Activated CD8-positive, alpha-beta memory T cell treated with anti-CD3 and anti-CD28 coated beads for 36 hours (primary cell): Measurements from ENCODE around the gene DUS3L. TPM values are rescaled to one million over a fixed set of nuclear protein-coding genes. Genes with fewer than 3 reads are reported as not detected.

Experiments
- CTCF ChIA-PET: fragments of 350-600 bp; sonication (Branson Sonifier 250); formaldehyde crosslinking; loops from one replicate; lab custom pipeline; 2021; ENCODE audit warnings: antibody characterized with exemption; lab: Charles Lee
- POLR2A ChIA-PET: fragments of 350-600 bp; sonication (Branson Sonifier 250); formaldehyde crosslinking; loops from one replicate; lab custom pipeline; 2021; ENCODE audit warnings: antibody characterized with exemption; lab: Charles Lee
- total RNA-seq, 2 experiments: library from RNA; stranded (reverse); gene quantifications; one replicate each; pipeline ENCODE4 v1.2.3, GENCODE V29; 2021

The DUS3L gene
- total RNA-seq, 2 experiments from 2014 or later: 85.1 to 94.6 TPM

GRCh38 chr19:5804516-5805461, 13.8 kb upstream of the DUS3L start, which contains the start of gene NRTN:
Gene NRTN, plus strand, starts transcription at chr19:5805067. Its CDS starts 19,099 bp downstream, at chr19:5824166.
- ChIA-PET POLR2A (interaction anchor here (0.6 to 1.5 kb wide), 8 partner anchors 14 to 182 kb away, joined by 3 to 12 read pairs (median 4); partner anchors contain the start of genes DUS3L, NDUFA11, SAFB and SAFB2), CTCF (interaction anchor here (0.7 to 2.4 kb wide), 29 partner anchors 9 to 222 kb away, joined by 3 to 32 read pairs (median 5); partner anchors contain the start of genes CATSPERD, DUS3L, LONP1 and NDUFA11)

- ChIA-PET POLR2A (interaction anchor here (0.6 to 1.5 kb wide), 8 partner anchors 13 to 181 kb away, joined by 3 to 12 read pairs (median 4); partner anchors contain the start of genes DUS3L, NDUFA11, SAFB and SAFB2), CTCF (interaction anchor here (0.5 to 2.4 kb wide), 34 partner anchors 10 to 945 kb away, joined by 3 to 32 read pairs (median 4); partner anchors contain the start of genes CATSPERD, DUS3L, LONP1 and NDUFA11)
Observed at GRCh38 chr19:5803752-5804515, 13.0 kb upstream of the DUS3L start.

- POLR2A ChIA-PET: interaction anchor here (1.3 to 1.5 kb wide), 5 partner anchors 13 to 101 kb away, joined by 3 to 12 read pairs (median 8); partner anchors contain the start of genes DUS3L, NDUFA11 and VMAC
Observed at GRCh38 chr19:5803441-5803751, 12.4 kb upstream of the DUS3L start.

GRCh38 chr19:5801796-5802619, 11.0 kb upstream of the DUS3L start:
- ChIA-PET POLR2A (no interaction called here), CTCF (interaction anchor here (0.9 kb wide), 1 partner anchor 185 kb away, joined by 3 read pairs; no protein-coding TSS in a partner anchor)

More at GRCh38 chr19:5803441-5803751, 12.4 kb upstream of the DUS3L start:
- CTCF ChIA-PET: interaction anchor here (0.5 to 2.4 kb wide), 31 partner anchors 9 to 945 kb away, joined by 3 to 32 read pairs (median 4); partner anchors contain the start of genes CATSPERD, DUS3L, LONP1 and NDUFA11

- ChIA-PET CTCF (no interaction called here), POLR2A (no interaction called here)
Observed at GRCh38 chr19:5800361-5801270, 9.7 kb upstream of the DUS3L start.

GRCh38 chr19:5799247-5800241, 8.6 kb upstream of the DUS3L start:
- POLR2A ChIA-PET: no interaction called here
- CTCF ChIA-PET: no interaction called here

GRCh38 chr19:5798244-5798643, 7.3 kb upstream of the DUS3L start:
- CTCF ChIA-PET: interaction anchor here (0.6 to 1.2 kb wide), 2 partner anchors 11 to 219 kb away, joined by 3 read pairs; no protein-coding TSS in a partner anchor
- POLR2A ChIA-PET: no interaction called here

GRCh38 chr19:5795382-5795919, 4.5 kb upstream of the DUS3L start:
- CTCF ChIA-PET: interaction anchor here (1.2 to 2.7 kb wide), 3 partner anchors 9 to 72 kb away, joined by 4 to 15 read pairs (median 4); no protein-coding TSS in a partner anchor

GRCh38 chr19:5793188-5793587, 2.2 kb upstream of the DUS3L start:
- ChIA-PET CTCF (interaction anchor here (0.6 to 2.7 kb wide), 4 partner anchors 11 to 514 kb away, joined by 3 to 15 read pairs (median 4); no protein-coding TSS in a partner anchor), POLR2A (no interaction called here)

More at GRCh38 chr19:5795382-5795919, 4.5 kb upstream of the DUS3L start:
- POLR2A ChIA-PET: no interaction called here

- POLR2A ChIA-PET: interaction anchor here (2.3 kb wide), 1 partner anchor 72 kb away, joined by 7 read pairs; the partner anchor contains the start of gene CATSPERD
- CTCF ChIA-PET: interaction anchor here (1.4 kb wide), 1 partner anchor 103 kb away, joined by 3 read pairs; no protein-coding TSS in a partner anchor
Observed at GRCh38 chr19:5792224-5792623, 1.3 kb upstream of the DUS3L start.

GRCh38 chr19:5789886-5790558, 941 bp downstream of the DUS3L start:
- CTCF ChIA-PET: interaction anchor here (2.2 kb wide), 1 partner anchor 14 kb away, joined by 10 read pairs; no protein-coding TSS in a partner anchor
- POLR2A ChIA-PET: interaction anchor here (0.5 to 2.4 kb wide), 5 partner anchors 9 to 167 kb away, joined by 3 to 8 read pairs (median 6); partner anchors contain the start of genes CATSPERD, SAFB and SAFB2

- POLR2A ChIA-PET: interaction anchor here (0.5 to 2.4 kb wide), 3 partner anchors 15 to 167 kb away, joined by 3 to 8 read pairs (median 4); partner anchors contain the start of genes SAFB and SAFB2
- CTCF ChIA-PET: interaction anchor here (1.3 to 2.2 kb wide), 2 partner anchors 9 to 15 kb away, joined by 3 to 10 read pairs; no protein-coding TSS in a partner anchor
Observed at GRCh38 chr19:5789351-5789761, 1.6 kb downstream of the DUS3L start.

- CTCF ChIA-PET: interaction anchor here (0.7 to 1.3 kb wide), 2 partner anchors 8 to 288 kb away, joined by 3 read pairs; no protein-coding TSS in a partner anchor
- POLR2A ChIA-PET: interaction anchor here (0.6 kb wide), 1 partner anchor 1019 kb away, joined by 4 read pairs; no protein-coding TSS in a partner anchor
Observed at GRCh38 chr19:5788422-5788821, 2.5 kb downstream of the DUS3L start.
